Neuronal stem cell (in vitro differentiated cells): ENCODE results near the gene CRHR2.

Experiments used
- DNase-seq: peaks from one replicate; pipeline ENCODE4 v3.0.0-alpha.2; 2013; ENCODE audit warnings: low spot score
- H2AFZ ChIP-seq: one replicate; pipeline ENCODE4 v1.6.1; 2013; ENCODE audit warnings: mild to moderate bottlenecking, low read length, inconsistent platforms
- H2AK5ac ChIP-seq: 2 replicates; pipeline ENCODE4 v1.6.1; 2013; ENCODE audit warnings: low read depth, mild to moderate bottlenecking, inconsistent platforms, low read length, moderate library complexity, mixed read lengths
- H2BK120ac ChIP-seq: 2 replicates; pipeline ENCODE4 v1.6.1; 2013; ENCODE audit warnings: low read depth, mild to moderate bottlenecking, inconsistent platforms, low read length, moderate library complexity, mixed read lengths
- H2BK12ac ChIP-seq: one replicate; pipeline ENCODE4 v1.6.1; 2013; ENCODE audit warnings: low read length, inconsistent platforms
- H2BK15ac ChIP-seq: 2 replicates; pipeline ENCODE4 v1.6.1; 2013; ENCODE audit warnings: mild to moderate bottlenecking, low read length, inconsistent platforms, mixed read lengths
- H2BK5ac ChIP-seq: one replicate; pipeline ENCODE4 v1.6.1; 2013; ENCODE audit warnings: inconsistent platforms, mild to moderate bottlenecking, low read length, moderate library complexity
- H3K14ac ChIP-seq: one replicate; pipeline ENCODE4 v1.6.1; 2013; ENCODE audit warnings: low read length, inconsistent platforms
- H3K18ac ChIP-seq: 2 replicates; pipeline ENCODE4 v1.6.1; 2013; ENCODE audit warnings: low read length, inconsistent platforms
- H3K23ac ChIP-seq: 2 replicates; pipeline ENCODE4 v1.6.1; 2013; ENCODE audit warnings: low read depth, mild to moderate bottlenecking, mixed read lengths, low read length, inconsistent platforms; ENCODE audit not compliant: poor library complexity
- H3K27ac ChIP-seq: replicated peaks from 3 replicates; pipeline ENCODE4 v1.5.1; 2013; ENCODE audit warnings: low read length, inconsistent platforms
- H3K27me3 ChIP-seq, 3 experiments: 2 replicates each; pipeline ENCODE4 v1.6.1; 2013; ENCODE audit warnings: low read length in 3 of 3, mild to moderate bottlenecking in 2 of 3, inconsistent platforms in 1 of 3, low read depth in 1 of 3, mixed read lengths in 1 of 3, moderate library complexity in 1 of 3; ENCODE audit not compliant: control insufficient read depth in 3 of 3, insufficient read depth in 3 of 3
- H3K36me3 ChIP-seq, 2 donors: replicated peaks in 1 of 2; 2 replicates each; pipeline ENCODE4 v1.6.1; 2013; ENCODE audit warnings: low read length in 2 of 2; ENCODE audit not compliant: control insufficient read depth in 2 of 2, insufficient read depth in 2 of 2
- H3K4ac ChIP-seq: 2 replicates; pipeline ENCODE4 v1.6.1; 2013; ENCODE audit warnings: inconsistent platforms, mild to moderate bottlenecking, low read length, moderate library complexity
- H3K4me1 ChIP-seq, 2 donors: 1 replicate in 1 of 2; 2 replicates in 1 of 2; pipeline ENCODE4 v1.6.1; 2013; ENCODE audit warnings: low read length in 2 of 2, low read depth in 1 of 2; ENCODE audit not compliant: control insufficient read depth in 2 of 2, insufficient read depth in 1 of 2
- H3K4me2 ChIP-seq: one replicate; pipeline ENCODE4 v1.6.1; 2013; ENCODE audit warnings: mild to moderate bottlenecking, low read length, inconsistent platforms; ENCODE audit not compliant: insufficient read depth, poor library complexity, severe bottlenecking
- H3K4me3 ChIP-seq, 2 donors: 2 replicates each; pipeline ENCODE4 v1.5.1; 2013; ENCODE audit warnings: low read length in 2 of 2, mild to moderate bottlenecking in 2 of 2, inconsistent platforms in 1 of 2, moderate library complexity in 1 of 2
- H3K79me1 ChIP-seq: one replicate; pipeline ENCODE4 v1.6.1; 2013; ENCODE audit warnings: low read depth, mild to moderate bottlenecking, inconsistent platforms, low read length, moderate library complexity
- H3K9ac ChIP-seq: one replicate; pipeline ENCODE4 v1.6.1; 2013; ENCODE audit warnings: mild to moderate bottlenecking, low read depth, low read length, inconsistent platforms; ENCODE audit not compliant: poor library complexity
- H3K9me3 ChIP-seq, 2 donors: replicated peaks in 1 of 2; 2 replicates each; pipeline versions ENCODE3 to v1.6.1; 2013; ENCODE audit warnings: low read length in 2 of 2, mild to moderate bottlenecking in 2 of 2, inconsistent platforms in 1 of 2, low read depth in 1 of 2, mixed read lengths in 1 of 2, moderate library complexity in 1 of 2; ENCODE audit not compliant: control insufficient read depth in 2 of 2, insufficient read depth in 1 of 2
- H4K8ac ChIP-seq: one replicate; pipeline ENCODE4 v1.6.1; 2013; ENCODE audit warnings: low read depth, mild to moderate bottlenecking, inconsistent platforms, low read length, moderate library complexity
- H4K91ac ChIP-seq: one replicate; pipeline ENCODE4 v1.6.1; 2013; ENCODE audit warnings: low read length, low read depth, mild to moderate bottlenecking, inconsistent platforms; ENCODE audit not compliant: poor library complexity
- WGBS, 2 donors: extraction: QIAGEN DNeasy Blood & Tissue Kit; methylation state at CpG; one replicate each; pipeline ENCODE4 v1.1.7; 2013; ENCODE audit warnings: missing lambda C conversion rate in 2 of 2, mixed read lengths in 1 of 2; ENCODE audit not compliant: insufficient read length in 2 of 2, insufficient replicate concordance in 1 of 2; ENCODE audit errors: extremely low coverage in 2 of 2; 5-methylcytosine and 5-hydroxymethylcytosine counted together

Gene CRHR2

GRCh38 chr7:30646154-30646553, 36.1 kb downstream of the CRHR2 start:
- Histone ChIP-seq H3K9me3 (no peaks in the 10 kb centered on the region), H2BK12ac (no peak overlapping the region), H2BK5ac (no peak overlapping the region), H3K9ac (no peak overlapping the region), H3K4ac (no peak overlapping the region), H2AK5ac (no peak overlapping the region), H2BK15ac (no peak overlapping the region), H4K8ac (no peak overlapping the region), H3K18ac (no peak overlapping the region), H3K4me2 (no peak overlapping the region), H3K27ac (no peak overlapping the region), H3K27me3 (no peaks in the 10 kb centered on the region), H4K91ac (no peak overlapping the region), H3K4me1 (peaks cover 0 to 10% of the 10 kb centered on the region in 2 donors), H3K36me3 (peaks cover 4 to 22% of the 10 kb centered on the region in 2 donors), H2AFZ (no peak overlapping the region), H3K14ac (no peak overlapping the region), H2BK120ac (no peak overlapping the region), H3K23ac (peak overlapping the region; percentile 58), H3K79me1 (no peaks in the 10 kb centered on the region), H3K4me3 (peak overlapping the region in 1 of 2 donors; percentile 63)
- WGBS, 2 donors = no CpG with 5 or more reads among the region's 12 CpGs
- DNase-seq = no peak

DNA sequence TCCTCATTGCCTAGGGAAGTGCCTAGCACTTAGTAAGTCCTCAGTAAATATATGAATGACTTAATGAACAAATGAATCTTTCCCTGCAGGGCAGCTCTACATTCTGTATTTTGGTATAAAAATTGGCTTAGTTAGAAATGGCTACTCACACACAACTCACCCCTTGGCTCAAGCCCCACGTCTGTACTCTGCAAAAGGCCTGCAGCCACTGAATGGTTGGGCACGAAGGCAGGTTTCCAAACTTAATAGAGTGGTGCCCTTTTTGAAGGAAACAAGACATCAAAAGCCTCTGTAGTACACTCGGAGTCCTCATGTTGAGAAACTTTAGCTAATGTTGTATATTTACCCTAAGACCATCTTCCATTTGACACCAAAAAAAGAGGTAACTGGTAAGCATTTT, 36.6 kb downstream of the CRHR2 start:
- Histone ChIP-seq H3K4ac (no peak overlapping the region), H3K14ac (no peak overlapping the region), H2BK5ac (no peak overlapping the region), H3K4me1 (peaks cover 0 to 10% of the 10 kb centered on the region in 2 donors), H2BK120ac (no peak overlapping the region), H2BK15ac (no peak overlapping the region), H2AFZ (no peak overlapping the region), H3K27ac (no peak overlapping the region), H3K18ac (no peak overlapping the region), H3K9ac (no peak overlapping the region), H2BK12ac (no peak overlapping the region), H3K36me3 (peaks cover 4 to 22% of the 10 kb centered on the region in 2 donors), H3K79me1 (no peaks in the 10 kb centered on the region), H4K8ac (no peak overlapping the region), H3K23ac (no peak overlapping the region), H3K4me2 (no peak overlapping the region), H3K4me3 (no peak overlapping the region), H2AK5ac (no peak overlapping the region), H3K9me3 (no peaks in the 10 kb centered on the region), H4K91ac (no peak overlapping the region), H3K27me3 (no peaks in the 10 kb centered on the region)
- DNase-seq = no peak
- WGBS, 2 donors = no CpG with 5 or more reads among the region's 3 CpGs

GRCh38 chr7:30644286-30644955, 37.8 kb downstream of the CRHR2 start:
- peaks cover 4 to 22% of the 10 kb centered on the region in 2 donors for H3K36me3 ChIP-seq
- WGBS, 2 donors = no CpG with 5 or more reads among the region's 4 CpGs
- DNase-seq = no peak
- H2BK120ac ChIP-seq = no peak overlapping the region
- H3K79me1 ChIP-seq = no peaks in the 10 kb centered on the region
- H3K4ac ChIP-seq = no peak overlapping the region
- no peak overlapping the region for H3K9ac ChIP-seq
- no peak overlapping the region for H2AK5ac ChIP-seq
- H2BK5ac ChIP-seq = no peak overlapping the region
- H2BK12ac ChIP-seq = no peak overlapping the region
- H2AFZ ChIP-seq = no peak overlapping the region
- H2BK15ac ChIP-seq = no peak overlapping the region
- H3K18ac ChIP-seq = no peak overlapping the region
- H3K4me2 ChIP-seq = no peak overlapping the region
- H3K4me1 ChIP-seq = peaks cover 0 to 2% of the 10 kb centered on the region in 2 donors
- H3K27me3 ChIP-seq = no peaks in the 10 kb centered on the region
- no peak overlapping the region for H4K8ac ChIP-seq
- H3K4me3 ChIP-seq = no peak overlapping the region
- H3K9me3 ChIP-seq = no peaks in the 10 kb centered on the region
- no peak overlapping the region for H3K27ac ChIP-seq
- H4K91ac ChIP-seq = no peak overlapping the region
- H3K23ac ChIP-seq = no peak overlapping the region
- H3K14ac ChIP-seq = no peak overlapping the region

DNA sequence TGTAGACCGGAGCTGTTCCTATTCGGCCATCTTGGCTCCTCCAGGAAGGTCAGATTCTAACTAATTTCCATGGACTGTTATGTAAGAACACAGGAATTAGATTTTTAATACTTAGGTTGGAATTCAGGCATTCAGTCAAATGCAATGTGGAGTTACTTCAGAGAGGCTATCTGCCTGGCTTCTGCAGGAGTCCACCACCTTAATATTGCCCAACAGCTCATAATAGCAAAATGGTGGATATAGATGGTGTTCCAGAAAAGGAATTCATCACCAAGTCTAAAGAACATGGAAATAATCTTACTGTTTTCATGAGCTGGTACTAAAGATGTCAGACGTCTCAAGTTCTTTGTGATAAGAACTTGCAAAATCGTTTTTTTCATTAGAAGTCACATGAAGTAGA, 39.5 kb downstream of the CRHR2 start:
- no peak overlapping the region for H2AK5ac ChIP-seq
- H3K9ac ChIP-seq = no peak overlapping the region
- H3K79me1 ChIP-seq = no peaks in the 10 kb centered on the region
- H3K27ac ChIP-seq = no peak overlapping the region
- H4K8ac ChIP-seq = no peak overlapping the region
- peaks cover 4 to 22% of the 10 kb centered on the region in 2 donors for H3K36me3 ChIP-seq
- H3K4me1 ChIP-seq = peaks cover 0 to 2% of the 10 kb centered on the region in 2 donors
- no peaks in the 10 kb centered on the region for H3K27me3 ChIP-seq
- H2BK15ac ChIP-seq = no peak overlapping the region
- H2AFZ ChIP-seq = no peak overlapping the region
- H3K9me3 ChIP-seq = no peaks in the 10 kb centered on the region
- no peak overlapping the region for H3K14ac ChIP-seq
- no peak overlapping the region for H2BK12ac ChIP-seq
- no peak overlapping the region for H3K4me3 ChIP-seq
- H2BK5ac ChIP-seq = no peak overlapping the region
- no CpG with 5 or more reads among the region's 4 CpGs for WGBS, 2 donors
- no peak overlapping the region for H3K23ac ChIP-seq
- H2BK120ac ChIP-seq = no peak overlapping the region
- no peak overlapping the region for H4K91ac ChIP-seq
- no peak overlapping the region for H3K4ac ChIP-seq
- no peak for DNase-seq
- no peak overlapping the region for H3K18ac ChIP-seq
- no peak overlapping the region for H3K4me2 ChIP-seq
